ENCODE measurements around the gene FBXO24.
A peak's percentile ranks its signal among the peaks of the same experiment; 100 is the strongest.
"Not testable (repeated sequence)": the region's sequence is repeated elsewhere in the genome, so short reads cannot be mapped to it uniquely, and the experiment has no call there.

FBXO24 gene

DNA sequence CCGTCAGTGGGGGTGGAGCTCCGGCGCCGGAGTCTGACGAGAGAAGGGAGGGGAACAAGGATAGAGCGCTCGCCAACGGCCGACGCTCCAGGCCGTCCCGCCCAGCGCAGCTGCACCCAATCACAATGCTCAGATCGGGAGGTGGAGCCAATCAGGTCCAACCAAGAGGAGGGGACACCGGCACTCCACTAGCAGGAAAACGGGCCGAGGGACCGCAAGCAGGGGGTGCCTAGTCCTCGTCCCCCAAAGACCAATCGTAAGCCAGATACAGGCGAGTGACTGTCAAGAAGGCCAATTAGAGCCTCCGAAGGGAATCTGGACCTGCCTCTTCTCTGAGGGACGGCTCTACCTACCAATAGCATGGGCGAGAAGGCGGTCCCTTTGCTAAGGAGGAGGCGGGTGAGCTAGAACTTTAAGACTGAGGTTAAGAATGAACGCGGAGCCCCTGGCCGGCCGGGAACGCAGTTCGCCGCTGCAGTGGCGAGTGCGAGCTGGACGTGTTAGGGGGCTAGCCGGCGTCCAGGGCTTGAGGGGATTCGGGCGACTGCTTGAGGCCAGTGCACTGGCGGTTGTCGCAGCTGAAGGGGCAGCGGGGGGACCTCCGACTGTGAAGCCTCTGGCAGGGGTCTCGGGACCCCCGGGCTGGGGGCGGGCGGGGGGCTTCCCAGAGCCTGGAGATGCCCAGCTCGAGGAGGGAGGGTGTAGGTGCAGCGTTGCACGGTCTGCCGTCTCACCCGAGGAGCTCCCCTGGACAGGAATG lies at the start of gene FBXO24:
Gene FBXO24 (plus strand): TSS at position 63 of the 760 bp plus-strand sequence. CDS start 298 bp downstream, at position 361.
- peak; percentile 99 for DNase-seq

DNA sequence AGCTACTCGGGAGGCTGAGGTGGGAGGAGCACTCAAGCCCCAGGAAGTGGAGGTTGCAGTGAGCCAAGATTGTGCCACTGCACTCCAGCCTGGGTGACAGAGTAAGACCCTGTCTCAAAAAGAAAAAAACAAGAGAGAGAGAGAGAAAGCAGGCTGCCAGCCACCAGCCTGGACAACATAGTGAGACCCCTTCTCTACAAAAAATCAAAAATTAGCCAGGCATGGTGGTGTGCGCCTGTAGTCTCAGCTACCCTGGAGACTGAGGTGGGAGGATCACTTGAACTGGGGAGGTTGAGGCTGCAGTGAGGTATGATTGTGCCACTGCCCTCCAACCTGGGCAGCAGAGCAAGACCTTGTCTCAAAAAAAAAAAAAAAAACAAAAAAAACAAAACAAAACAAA lies 49.4 kb upstream of the FBXO24 start:
- not testable (repeated sequence) for DNase-seq

GRCh38 chr7:100538348-100538653 lies 47.8 kb upstream of the FBXO24 start:
- DNase-seq: no peak

DNA sequence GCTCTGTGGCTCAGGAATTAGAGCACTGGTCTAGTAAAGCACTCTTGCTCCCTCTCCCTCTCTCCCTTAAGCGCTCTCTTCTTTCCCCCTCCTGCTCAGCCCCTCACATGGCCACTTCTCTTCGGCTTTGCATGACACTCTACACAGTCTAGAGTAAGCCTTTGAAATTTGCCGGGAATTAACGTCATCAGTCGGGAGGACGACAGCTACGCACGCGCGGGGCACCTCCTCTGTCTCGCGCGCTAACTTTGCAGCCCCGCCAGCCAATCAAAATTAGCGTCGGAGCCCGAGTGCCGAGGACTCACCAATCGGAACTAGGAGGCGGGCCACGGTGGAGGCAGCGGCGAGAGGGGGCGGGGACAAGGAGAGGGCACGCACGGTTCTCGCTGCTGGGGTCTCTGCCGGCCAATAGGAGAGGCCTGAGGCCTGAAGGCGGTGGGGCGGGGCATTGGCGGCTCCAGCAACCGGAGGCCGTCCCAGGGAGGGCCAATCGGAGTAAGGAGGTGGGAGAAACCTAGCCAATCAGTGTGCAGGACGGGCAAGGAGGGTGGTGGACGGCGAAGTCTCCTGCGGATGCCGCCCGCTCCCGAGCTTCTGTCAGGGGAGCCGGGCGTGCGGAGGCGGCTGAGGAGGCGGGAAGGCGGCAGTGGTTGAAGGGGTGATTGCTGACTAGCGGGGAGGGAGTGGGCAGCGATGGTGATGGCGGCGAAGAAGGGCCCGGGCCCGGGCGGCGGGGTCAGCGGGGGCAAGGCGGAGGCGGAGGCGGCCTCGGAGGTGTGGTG lies 47.3 kb upstream of the FBXO24 start, which contains the start of gene AGFG2:
Gene AGFG2 (plus strand): TSS at position 550 of the 782 bp plus-strand sequence. CDS start 144 bp downstream, at position 694.
- DNase-seq: peak; percentile 97

- DNase-seq: no peak
Observed at GRCh38 chr7:100539436-100540006, 46.6 kb upstream of the FBXO24 start.

DNA sequence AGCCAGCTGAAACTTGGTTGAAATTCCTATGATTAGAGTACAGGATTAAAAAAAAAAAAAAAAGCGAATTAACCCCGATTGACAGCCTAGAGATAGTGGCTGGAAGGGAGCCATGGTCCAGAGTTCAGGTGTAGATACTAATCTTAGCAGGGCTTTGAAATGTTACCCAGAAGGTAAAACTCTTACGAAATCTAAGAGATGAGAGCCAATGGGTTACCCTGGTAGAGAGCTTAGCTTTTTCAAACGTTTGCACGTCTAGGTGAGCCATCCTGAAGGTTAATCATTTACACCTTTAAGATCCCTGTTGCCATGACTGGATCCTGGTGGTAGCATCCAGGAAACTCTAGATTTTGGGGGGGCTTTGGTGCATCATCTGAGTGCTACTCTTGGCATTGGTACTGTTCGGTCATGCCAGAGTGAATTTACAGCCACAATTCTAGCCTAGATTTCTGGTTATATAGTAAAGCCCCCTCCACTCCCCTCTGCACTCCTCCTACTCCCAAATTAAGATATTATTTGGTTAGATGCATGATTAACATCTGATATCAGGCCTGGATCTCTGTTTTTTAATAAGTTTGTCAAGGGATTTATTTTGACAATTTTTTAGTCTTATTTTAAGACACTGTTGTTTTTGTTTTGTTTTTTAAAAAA lies 45.9 kb upstream of the FBXO24 start:
- no peak for DNase-seq

DNA sequence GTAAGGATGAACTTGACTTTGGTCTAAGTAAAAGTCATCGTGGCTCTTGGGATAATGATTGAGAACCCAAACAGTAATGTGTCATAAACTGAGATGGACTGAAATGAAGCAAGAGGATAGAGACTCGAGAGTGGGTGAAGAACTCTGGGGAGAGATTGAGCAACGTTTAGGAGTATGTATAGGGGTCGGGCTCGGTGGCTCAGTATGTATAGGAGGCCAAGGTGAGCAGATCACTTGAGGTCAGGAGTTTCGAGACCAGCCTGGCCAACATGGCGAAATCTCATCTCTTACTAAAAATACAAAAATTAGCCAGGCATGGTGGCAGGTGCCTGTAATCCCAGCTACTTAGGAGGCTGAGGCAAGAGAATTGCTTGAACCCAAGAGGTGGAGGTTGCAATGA lies 44.8 kb upstream of the FBXO24 start:
- not testable (repeated sequence) for DNase-seq

GRCh38 chr7:100543586-100543985 lies 42.5 kb upstream of the FBXO24 start:
- DNase-seq: no peak

- no peak for DNase-seq
Observed at GRCh38 chr7:100544386-100544785, 41.7 kb upstream of the FBXO24 start.

- no peak for DNase-seq
Observed at GRCh38 chr7:100544967-100545359, 41.2 kb upstream of the FBXO24 start.

DNA sequence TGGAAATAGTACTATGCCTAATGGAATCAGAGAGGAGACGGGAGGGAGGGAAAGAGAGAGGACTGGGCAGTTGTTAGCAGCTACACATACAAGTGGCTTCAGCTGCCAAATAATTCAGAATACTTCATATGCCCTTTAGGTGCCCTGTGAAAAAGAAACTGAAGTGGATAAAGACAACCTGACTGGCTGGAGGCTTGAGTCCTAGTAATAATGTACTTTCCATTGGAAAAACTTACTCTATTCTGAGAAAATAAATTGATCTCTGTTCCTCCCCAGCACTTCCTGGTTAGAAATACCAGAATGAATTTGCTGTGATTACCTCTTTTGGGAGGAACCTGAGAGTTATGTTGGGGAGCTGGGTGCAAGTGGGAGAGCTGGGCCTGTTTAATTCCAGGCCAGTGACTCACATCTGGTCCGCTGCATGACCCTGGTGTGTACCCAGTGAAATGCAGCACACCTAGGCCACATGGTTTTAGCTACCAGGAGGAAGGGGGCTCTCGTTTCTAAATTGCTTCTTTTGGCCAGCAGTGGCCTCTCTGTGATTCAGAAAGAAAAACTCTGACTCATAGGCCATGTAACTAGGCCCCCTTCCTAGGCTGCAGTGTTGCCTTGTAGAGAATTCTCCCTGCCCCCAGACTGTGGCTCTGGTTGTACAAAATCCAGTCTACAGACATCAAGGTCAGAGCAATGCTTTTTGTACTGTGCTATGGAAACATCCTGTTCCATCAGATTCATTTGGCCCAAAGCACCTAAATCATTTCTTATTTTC lies 40.6 kb upstream of the FBXO24 start:
- DNase-seq: no peak

DNA sequence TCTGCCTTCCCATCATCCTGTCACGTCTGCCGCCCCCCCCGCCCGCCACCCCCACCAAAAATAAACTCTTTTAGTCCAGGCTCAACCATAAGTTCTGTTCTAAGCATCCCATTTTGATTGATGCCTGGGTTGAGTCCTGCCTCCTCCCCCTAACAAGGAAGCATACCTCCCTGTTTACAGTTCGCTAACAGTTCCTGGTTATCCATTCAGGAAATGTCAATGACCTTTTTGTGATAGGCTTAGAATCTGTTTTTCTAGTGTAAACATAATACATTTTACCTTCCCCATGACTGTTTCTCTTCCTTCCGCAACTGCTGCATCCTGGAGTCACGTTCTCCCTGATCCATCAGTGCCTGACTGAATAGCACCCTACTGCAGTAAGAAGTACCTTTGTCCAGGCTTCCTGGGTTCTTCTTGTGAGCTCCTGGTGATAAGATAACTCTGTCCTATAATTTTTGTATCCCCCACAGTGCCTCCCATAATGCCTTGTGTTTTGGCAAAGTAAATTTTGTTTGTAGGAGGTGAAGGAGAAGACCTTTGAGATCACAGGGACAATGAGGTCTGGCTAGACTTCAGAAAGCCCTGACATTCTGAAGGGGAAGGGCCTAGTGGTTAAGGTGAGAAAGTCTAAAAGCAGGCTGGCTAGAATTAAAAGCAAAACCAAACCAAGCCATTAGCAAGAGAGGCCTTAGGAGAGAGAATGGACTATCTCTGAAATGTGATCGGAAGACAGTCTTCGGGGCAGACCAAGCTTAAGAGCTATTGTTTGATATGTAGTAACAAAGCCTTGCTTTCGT lies 39.8 kb upstream of the FBXO24 start:
- DNase-seq: no peak

DNA sequence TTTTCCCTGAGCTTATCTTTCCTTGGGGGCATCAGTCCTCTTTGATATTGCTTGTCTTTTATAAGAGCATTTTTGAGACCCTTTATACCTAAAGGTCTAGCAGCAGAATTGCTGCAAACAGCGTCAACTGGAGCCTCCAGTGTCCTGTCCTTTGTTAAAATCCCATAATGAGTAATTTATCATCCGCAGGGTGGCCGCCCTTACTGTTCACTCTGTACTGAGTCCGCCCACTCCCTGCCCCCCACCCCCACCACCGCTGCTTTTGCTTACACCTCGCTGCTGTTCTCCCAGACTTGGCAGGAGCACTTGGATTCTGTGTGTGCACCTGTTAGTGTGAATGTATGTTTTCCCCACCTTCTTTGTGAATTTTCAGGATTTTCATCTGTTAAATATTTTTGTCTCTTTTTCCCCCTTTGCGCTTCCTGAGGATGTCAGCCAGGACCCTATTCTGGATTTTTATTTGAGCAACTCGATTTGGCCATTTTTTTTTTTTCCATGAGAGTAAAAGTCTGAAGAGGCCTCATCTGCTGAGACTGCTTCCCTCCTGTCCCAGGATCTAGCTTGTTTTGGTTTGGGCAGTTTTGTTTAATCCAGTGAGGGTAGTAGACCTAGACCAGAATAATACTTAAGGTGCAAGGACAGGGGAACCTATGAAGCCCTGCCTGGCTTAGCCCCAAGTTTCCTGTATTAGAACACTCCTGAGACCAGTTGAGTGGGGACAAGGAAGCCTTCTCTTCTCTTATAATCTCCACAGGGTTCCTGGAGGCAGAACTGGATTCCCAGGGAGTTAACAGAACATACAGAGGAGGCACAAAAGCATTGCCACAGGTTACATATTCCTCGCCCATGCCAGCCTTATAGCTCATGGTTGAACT lies 39.0 kb upstream of the FBXO24 start:
- DNase-seq: no peak

DNA sequence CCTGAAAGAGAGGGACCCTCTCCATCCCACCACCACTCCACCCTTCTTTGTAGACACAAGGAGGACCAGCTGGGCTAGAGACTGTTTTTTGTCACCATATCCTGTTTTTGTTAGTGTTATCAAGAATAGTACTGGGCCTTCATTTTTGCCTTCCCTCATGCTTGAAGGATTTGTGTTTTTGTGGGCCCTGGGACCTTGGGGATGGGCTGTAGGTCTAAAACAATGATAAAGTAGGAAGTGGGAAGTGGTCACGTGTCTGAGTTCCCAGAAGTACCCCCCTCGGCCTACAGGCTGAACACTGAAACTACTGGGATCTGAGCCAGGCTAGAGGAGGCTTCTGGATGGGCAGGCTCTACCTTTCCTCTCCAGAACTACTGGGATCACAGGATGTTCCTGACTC lies 38.3 kb upstream of the FBXO24 start:
- DNase-seq: no peak

DNA sequence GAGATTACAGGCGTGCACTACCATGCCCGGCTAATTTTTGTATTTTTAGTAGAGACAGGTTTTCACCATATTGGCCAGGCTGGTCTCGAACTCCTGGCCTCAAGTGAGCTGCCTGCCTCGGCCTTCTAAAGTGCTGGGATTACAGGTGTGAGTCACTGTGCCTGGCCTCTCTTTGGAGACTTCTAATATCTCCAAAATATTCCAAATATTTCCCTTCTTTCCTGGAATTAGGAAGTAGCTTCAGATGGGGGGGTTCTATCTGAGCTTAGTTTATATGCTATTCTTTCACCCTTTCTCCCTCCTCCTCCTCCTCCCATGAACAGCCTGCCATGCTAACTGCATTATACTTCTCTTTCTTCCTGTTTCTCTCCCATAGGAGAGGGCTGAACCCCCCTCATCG lies 37.7 kb upstream of the FBXO24 start:
- not testable (repeated sequence) for DNase-seq

GRCh38 chr7:100552532-100552931 lies 33.6 kb upstream of the FBXO24 start:
- no peak for DNase-seq

- DNase-seq: no peak
Observed at GRCh38 chr7:100553032-100553431, 33.1 kb upstream of the FBXO24 start.

GRCh38 chr7:100555701-100556100 lies 30.4 kb upstream of the FBXO24 start:
- no peak for DNase-seq

- no peak for DNase-seq
Observed at GRCh38 chr7:100556541-100556940, 29.6 kb upstream of the FBXO24 start.

DNA sequence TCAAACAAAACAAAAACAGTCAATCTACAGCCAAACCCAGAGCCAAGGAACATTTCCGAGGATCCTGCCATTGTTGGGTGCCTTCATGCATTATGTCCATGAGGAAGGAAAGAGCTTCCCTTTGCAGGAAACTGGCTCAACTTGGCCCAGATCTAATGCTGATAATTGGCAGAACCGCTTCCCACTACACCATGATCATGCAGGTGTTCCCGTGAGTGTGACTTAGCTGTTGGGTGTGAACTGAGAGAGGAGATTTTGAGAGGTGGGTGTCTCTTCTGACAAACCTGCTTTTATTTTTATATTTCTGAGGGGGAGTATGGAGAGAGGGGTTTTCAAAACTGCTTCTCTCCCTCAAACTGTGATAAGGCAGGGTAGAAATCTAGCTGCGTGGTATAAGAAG lies 27.0 kb upstream of the FBXO24 start:
- DNase-seq: no peak

Measured in NCI-H446 treated with DMSO at 0.1 percent for 48 hours (cell line).